Esophagus squamous epithelium (tissue), 4 donors: Measurements from ENCODE around the gene PHF21B.

Experiments
- CTCF ChIP-seq, 6 experiments: fragments of 450-650 bp in 4 of 6; fragments of 200-600 bp in 2 of 6; sonication (generic) in 2 of 6; IDR thresholded peaks; one replicate each; pipeline ENCODE4 v1.5.1; 2016 to 2019; ENCODE audit warnings: antibody characterized with exemption in 6 of 6, mild to moderate bottlenecking in 4 of 6, moderate library complexity in 4 of 6
- POLR2A ChIP-seq, 4 donors: fragments of 450-650 bp; IDR thresholded peaks; one replicate each; pipeline ENCODE4 v1.6.1; 2017; ENCODE audit warnings: antibody characterized with exemption in 4 of 4, mild to moderate bottlenecking in 4 of 4, moderate library complexity in 3 of 4

GRCh38 chr22:45034821-45035220 is 25.0 kb upstream of the PHF21B start:
- TF ChIP-seq POLR2A (IDR thresholded peaks at IDR 0.05) (no peak), CTCF (IDR thresholded peaks at IDR 0.05) (no peak)
